H1 (cell line): ENCODE results near the gene ITGA6. TPM values are rescaled to one million over a fixed set of nuclear protein-coding genes. Genes with fewer than 3 reads are reported as not detected.

Experiments
- BACH1 ChIP-seq: IDR thresholded peaks from 2 replicates; pipeline ENCODE4 v1.6.1; 2012; ENCODE audit warnings: low read length, improper control_type of control experiment
- CHD7 ChIP-seq: fragments of 300-600 bp; sonication (generic); IDR thresholded peaks from 2 replicates; pipeline ENCODE4 v1.7.1; 2012; ENCODE audit warnings: low read length, moderate library complexity, mild to moderate bottlenecking, inconsistent platforms; ENCODE audit not compliant: insufficient replicate concordance
- GTF2F1 ChIP-seq: IDR thresholded peaks from 2 replicates; pipeline ENCODE4 v1.6.1; 2012; ENCODE audit warnings: low read depth, low read length, improper control_type of control experiment, borderline replicate concordance
- HDAC6 ChIP-seq: IDR thresholded peaks from one replicate; pipeline ENCODE4 v1.7.1; 2012; ENCODE audit warnings: low read depth, mild to moderate bottlenecking, inconsistent platforms, low read length, moderate library complexity
- RFX5 ChIP-seq: IDR thresholded peaks from 2 replicates; pipeline ENCODE4 v1.6.1; 2011; ENCODE audit warnings: low read depth, low read length, improper control_type of control experiment, borderline replicate concordance
- SP1 ChIP-seq: IDR thresholded peaks from 2 replicates; pipeline ENCODE4 v1.6.1; 2011; ENCODE audit warnings: low read depth, low read length
- TEAD4 ChIP-seq: IDR thresholded peaks from 2 replicates; pipeline ENCODE4 v1.6.1; 2012; ENCODE audit warnings: low read depth, low read length, inconsistent platforms, mixed read lengths
- polyA plus RNA-seq, 7 experiments: library from polyadenylated mRNA; depleted of rRNA in 3 of 7; stranded (reverse) in 5 of 7; unstranded in 2 of 7; fragments of >200 nt in 5 of 7; fragments of 200-250 nt in 2 of 7; gene quantifications; 1 replicate in 5 of 7; 2 replicates in 1 of 7; 4 replicates in 1 of 7; pipeline versions ENCODE4 v1.2.1 to v1.2.3, GENCODE V29; 2011 to 2013; ENCODE audit warnings: missing spikeins in 2 of 7, mixed read lengths in 2 of 7
- total RNA-seq: library from RNA; stranded (reverse); fragmentation: NEBNext Ultra II Directional; extraction: Animal tissue kit (Norgen Biotek cat#: 25700); gene quantifications from 2 replicates; pipeline ENCODE4 v1.2.1, GENCODE V29; 2021
- TF ChIP-seq, protein P1 (sequence below): IDR thresholded peaks from 2 replicates; pipeline ENCODE4 v1.6.1; 2012; ENCODE audit warnings: inconsistent platforms

Gene ITGA6
- total and polyA plus RNA-seq, 2 of the 8 experiments (the other 6 are each of a cell fraction or from before 2014, with no cell fraction given): 26.9 to 118 TPM

DNA sequence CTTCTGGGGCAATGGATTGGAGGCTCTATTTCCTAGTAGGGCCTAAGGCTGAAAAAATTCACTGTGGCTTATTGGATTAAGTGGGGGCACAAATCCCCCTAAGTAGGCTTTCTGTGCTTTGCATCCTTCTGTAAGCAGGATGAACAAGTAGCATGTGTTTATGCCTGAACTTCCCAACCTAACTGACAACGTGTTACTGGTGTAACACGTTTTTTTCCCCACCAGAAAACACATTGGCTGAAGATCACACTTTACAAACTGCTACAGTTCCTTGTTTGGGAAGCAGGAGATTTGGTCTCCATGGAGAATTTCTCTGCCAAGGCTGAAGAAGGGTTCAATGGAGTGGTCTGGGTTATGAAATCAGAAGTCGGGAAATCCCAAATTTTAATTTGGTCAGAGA lies 7.2 kb upstream of the ITGA6 start (continued):
- no peak for TF ChIP-seq CHD7
- no peak for TF ChIP-seq TEAD4
- TF ChIP-seq SP1: no peak
- no peak for TF ChIP-seq GTF2F1
- no peak for TF ChIP-seq RFX5
- TF ChIP-seq BACH1: no peak
- TF ChIP-seq, protein P1, sequence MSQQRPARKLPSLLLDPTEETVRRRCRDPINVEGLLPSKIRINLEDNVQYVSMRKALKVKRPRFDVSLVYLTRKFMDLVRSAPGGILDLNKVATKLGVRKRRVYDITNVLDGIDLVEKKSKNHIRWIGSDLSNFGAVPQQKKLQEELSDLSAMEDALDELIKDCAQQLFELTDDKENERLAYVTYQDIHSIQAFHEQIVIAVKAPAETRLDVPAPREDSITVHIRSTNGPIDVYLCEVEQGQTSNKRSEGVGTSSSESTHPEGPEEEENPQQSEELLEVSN: peak; percentile 76
- TF ChIP-seq HDAC6: no peak
